ENCODE measurements around the gene ZSCAN9.

GRCh38 chr6:28232785-28233184 lies 7.7 kb downstream of the ZSCAN9 start:
- TF ChIP-seq CTCF (IDR thresholded peaks at IDR 0.05), result no peak
- TF ChIP-seq POLR2A (IDR thresholded peaks at IDR 0.05), result no peak
